ENCODE data around the gene SPDL1. TPM values are rescaled to one million over a fixed set of nuclear protein-coding genes. Genes with fewer than 3 reads are reported as not detected.

Gene SPDL1
- total RNA-seq, 1 experiment from 2014 or later: 29.9 TPM

GRCh38 chr5:169571355-169571754, 12.2 kb upstream of the SPDL1 start:
- ChIA-PET POLR2A (ENCODE audit: unreplicated experiment) (no interaction called here), CTCF (no interaction called here)
- Histone ChIP-seq H3K27me3 (ENCODE audit: low read length) (peaks cover 29% of the 10 kb centered on the region), H3K27ac (ENCODE audit: low read length) (no peak overlapping the region), H4K20me1 (ENCODE audit: low read length) (no peaks in the 10 kb centered on the region), H3K9ac (ENCODE audit: low read length) (no peak overlapping the region), H3F3A (ENCODE audit: low read length, unreplicated experiment) (no peaks in the 10 kb centered on the region), H3K4me3 (ENCODE audit: low read length) (no peak overlapping the region), H3K4me2 (ENCODE audit: low read length) (no peak overlapping the region), H3K4me1 (ENCODE audit: insufficient read depth, low read length) (peaks cover 9% of the 10 kb centered on the region), H2AFZ (ENCODE audit: low read length) (no peak overlapping the region), H3K79me2 (ENCODE audit: low read length) (no peaks in the 10 kb centered on the region), H3K36me3 (ENCODE audit: low read depth, low read length) (no peaks in the 10 kb centered on the region), H3K9me3 (ENCODE audit: low read length) (no peaks in the 10 kb centered on the region), H3K9me2 (replicated peaks; ENCODE audit: low read length) (no peaks in the 10 kb centered on the region)
- intact Hi-C loops (cut with micrococcal nuclease): no loop called here
- TF ChIP-seq CTCF (conservative IDR thresholded peaks at IDR 0.05; ENCODE audit: low read depth, low read length) (no peak), EZH2 (IDR thresholded peaks at IDR 0.05; ENCODE audit: low read length, unreplicated experiment) (no peak), EZH2phosphoT487 (IDR thresholded peaks at IDR 0.05; ENCODE audit: borderline replicate concordance, low read length) (no peak)
- no TSS peak for BruUV-seq (replicated peaks)
- ATAC-seq (no peak), DNase-seq (no peak)

- intact Hi-C loops (cut with micrococcal nuclease): no loop called here
- CTCF ChIA-PET: no interaction called here
- H3K9me2 ChIP-seq (replicated peaks; ENCODE audit: low read length): no peaks in the 10 kb centered on the region
- no peaks in the 10 kb centered on the region for H3K9me3 ChIP-seq (ENCODE audit: low read length)
- H3F3A ChIP-seq (ENCODE audit: low read length, unreplicated experiment): no peaks in the 10 kb centered on the region
- no peaks in the 10 kb centered on the region for H3K79me2 ChIP-seq (ENCODE audit: low read length)
- peaks cover 24% of the 10 kb centered on the region for H3K27me3 ChIP-seq (ENCODE audit: low read length)
- ATAC-seq (no peak), DNase-seq (no peak)
- H2AFZ ChIP-seq (ENCODE audit: low read length): no peak overlapping the region
- POLR2A ChIA-PET (ENCODE audit: unreplicated experiment): no interaction called here
- no TSS peak for BruUV-seq (replicated peaks)
- H3K27ac ChIP-seq (ENCODE audit: low read length): no peak overlapping the region
- H4K20me1 ChIP-seq (ENCODE audit: low read length): no peaks in the 10 kb centered on the region
- peaks cover 13% of the 10 kb centered on the region for H3K4me1 ChIP-seq (ENCODE audit: insufficient read depth, low read length)
- H3K9ac ChIP-seq (ENCODE audit: low read length): no peak overlapping the region
- H3K4me2 ChIP-seq (ENCODE audit: low read length): no peak overlapping the region
- H3K36me3 ChIP-seq (ENCODE audit: low read depth, low read length): no peaks in the 10 kb centered on the region
- no peak overlapping the region for H3K4me3 ChIP-seq (ENCODE audit: low read length)
- no peak for TF ChIP-seq EZH2 (IDR thresholded peaks at IDR 0.05; ENCODE audit: low read length, unreplicated experiment)
- no peak for TF ChIP-seq EZH2phosphoT487 (IDR thresholded peaks at IDR 0.05; ENCODE audit: borderline replicate concordance, low read length)
- no peak for TF ChIP-seq CTCF (conservative IDR thresholded peaks at IDR 0.05; ENCODE audit: low read depth, low read length)
Measured at GRCh38 chr5:169574134-169574646, 9.4 kb upstream of the SPDL1 start.

GRCh38 chr5:169576181-169576598, 7.4 kb upstream of the SPDL1 start:
- POLR2A ChIA-PET (ENCODE audit: unreplicated experiment): no interaction called here
- Histone ChIP-seq H3K79me2 (ENCODE audit: low read length) (no peaks in the 10 kb centered on the region), H4K20me1 (ENCODE audit: low read length) (no peaks in the 10 kb centered on the region), H3K27ac (ENCODE audit: low read length) (no peak overlapping the region), H3K9me2 (replicated peaks; ENCODE audit: low read length) (no peaks in the 10 kb centered on the region), H3K9me3 (ENCODE audit: low read length) (no peaks in the 10 kb centered on the region), H2AFZ (ENCODE audit: low read length) (no peak overlapping the region), H3K4me2 (ENCODE audit: low read length) (peak overlapping the region; percentile 26; the same call in 1 of the 2 replicates), H3K36me3 (ENCODE audit: low read depth, low read length) (no peaks in the 10 kb centered on the region), H3K4me1 (ENCODE audit: insufficient read depth, low read length) (peaks cover 13% of the 10 kb centered on the region), H3K4me3 (ENCODE audit: low read length) (no peak overlapping the region), H3K9ac (ENCODE audit: low read length) (no peak overlapping the region), H3K27me3 (ENCODE audit: low read length) (peaks cover 5% of the 10 kb centered on the region), H3F3A (ENCODE audit: low read length, unreplicated experiment) (no peaks in the 10 kb centered on the region)
- no TSS peak for BruUV-seq (replicated peaks)
- CTCF ChIA-PET: interaction anchor here (0.6 kb wide), 1 partner anchor 379 kb away, joined by 3 read pairs; no protein-coding TSS in a partner anchor
- ATAC-seq (peak; percentile 57), DNase-seq (peak; percentile 78)
- intact Hi-C loops (cut with micrococcal nuclease): no loop called here
- TF ChIP-seq CTCF (conservative IDR thresholded peaks at IDR 0.05; ENCODE audit: low read depth, low read length) (no peak), EZH2 (IDR thresholded peaks at IDR 0.05; ENCODE audit: low read length, unreplicated experiment) (no peak)
